ENCODE results near the gene CDK14.

The CDK14 gene

GRCh38 chr7:90977056-90977455 is 380.9 kb downstream of the CDK14 start:
- no peak for DNase-seq

- DNase-seq: no peak
Measured at GRCh38 chr7:90980545-90980944, 384.4 kb downstream of the CDK14 start.

GRCh38 chr7:90982228-90982627 is 386.1 kb downstream of the CDK14 start:
- DNase-seq: no peak

- no peak for DNase-seq
Measured at GRCh38 chr7:90984692-90985091, 388.6 kb downstream of the CDK14 start.

- no peak for DNase-seq
Measured at GRCh38 chr7:90988516-90988915, 392.4 kb downstream of the CDK14 start.

GRCh38 chr7:90988996-90989765 is 393.1 kb downstream of the CDK14 start:
- DNase-seq: no peak

GRCh38 chr7:90994121-90994520 is 398.0 kb downstream of the CDK14 start:
- no peak for DNase-seq

- no peak for DNase-seq
Measured at GRCh38 chr7:90994601-90995000, 398.5 kb downstream of the CDK14 start.

GRCh38 chr7:90995996-90996395 is 399.9 kb downstream of the CDK14 start:
- DNase-seq: no peak

GRCh38 chr7:90999989-91000979 is 404.2 kb downstream of the CDK14 start:
- no peak for DNase-seq

GRCh38 chr7:91005024-91005423 is 408.9 kb downstream of the CDK14 start:
- DNase-seq: no peak

- no peak for DNase-seq
Measured at GRCh38 chr7:91005841-91006240, 409.7 kb downstream of the CDK14 start.

- no peak for DNase-seq
Measured at GRCh38 chr7:91007371-91007770, 411.2 kb downstream of the CDK14 start.

- no peak for DNase-seq
Measured at GRCh38 chr7:91013078-91013477, 417.0 kb downstream of the CDK14 start.

- DNase-seq: no peak
Measured at GRCh38 chr7:91019686-91020385, 423.7 kb downstream of the CDK14 start.

- no peak for DNase-seq
Measured at GRCh38 chr7:91020636-91021385, 424.7 kb downstream of the CDK14 start.

GRCh38 chr7:91021956-91022355 is 425.8 kb downstream of the CDK14 start:
- DNase-seq: no peak

GRCh38 chr7:91025906-91026390 is 429.8 kb downstream of the CDK14 start:
- no peak for DNase-seq

- DNase-seq: no peak
Measured at GRCh38 chr7:91029688-91030087, 433.6 kb downstream of the CDK14 start.

GRCh38 chr7:91030680-91031380 is 434.7 kb downstream of the CDK14 start:
- DNase-seq: no peak

- no peak for DNase-seq
Measured at GRCh38 chr7:91031757-91032156, 435.6 kb downstream of the CDK14 start.

- DNase-seq: no peak
Measured at GRCh38 chr7:91033574-91033973, 437.5 kb downstream of the CDK14 start.
